ENCODE data around the gene ATXN10.

GRCh38 chr22:45631841-45632238, 39.8 kb upstream of the ATXN10 start:
- TF ChIP-seq POLR2A (IDR thresholded peaks at IDR 0.05) (no peak), CTCF (IDR thresholded peaks at IDR 0.05) (no peak)
